Skin of body (tissue), 2 donors: ENCODE measurements around the gene CYB561D2. TPM values are rescaled to one million over a fixed set of nuclear protein-coding genes. Genes with fewer than 3 reads are reported as not detected.
"Not testable (repeated sequence)": the region's sequence is repeated elsewhere in the genome, so short reads cannot be mapped to it uniquely, and the experiment has no call there.

Experiments
- DNase-seq: peaks from one replicate; lab custom pipeline; 2025; lab: John Stamatoyannopoulos, UW
- total RNA-seq: library from RNA; depleted of rRNA; stranded (reverse); fragments of >200 nt; gene quantifications from one replicate; pipeline ENCODE4 v1.2.3, GENCODE V29; 2014

CYB561D2 gene
- total RNA-seq, result 12.2 TPM

GRCh38 chr3:50350527-50351322, at the start of gene CYB561D2, which contains the start of gene NPRL2:
CYB561D2 (plus strand) TSS chr3:50350862; CDS start chr3:50351434, 572 bp downstream.
NPRL2 (minus strand) TSS chr3:50350775; CDS start chr3:50350652, 123 bp downstream.
- DNase-seq, result peak; percentile 91

GRCh38 chr3:50302095-50303012, 48.3 kb upstream of the CYB561D2 start:
- DNase-seq, result no peak

GRCh38 chr3:50303013-50303815, 47.4 kb upstream of the CYB561D2 start, which contains the start of gene HYAL1:
HYAL1 (minus strand) TSS chr3:50303574; CDS start chr3:50302956, 618 bp downstream.
- no peak for DNase-seq

- DNase-seq, result no peak
Observed at GRCh38 chr3:50304601-50305000, 46.1 kb upstream of the CYB561D2 start.

GRCh38 chr3:50312041-50312440, 38.6 kb upstream of the CYB561D2 start:
- not testable (repeated sequence) for DNase-seq

GRCh38 chr3:50314342-50314741, 36.3 kb upstream of the CYB561D2 start:
- DNase-seq, result no peak

- no peak for DNase-seq
Observed at GRCh38 chr3:50314816-50315215, 35.8 kb upstream of the CYB561D2 start.

GRCh38 chr3:50316657-50317242, 33.9 kb upstream of the CYB561D2 start:
- no peak for DNase-seq

GRCh38 chr3:50317300-50317699, 33.4 kb upstream of the CYB561D2 start:
- DNase-seq, result no peak

- no peak for DNase-seq
Observed at GRCh38 chr3:50318163-50318562, 32.5 kb upstream of the CYB561D2 start.

- DNase-seq, result no peak
Observed at GRCh38 chr3:50318615-50319014, 32.0 kb upstream of the CYB561D2 start.

- DNase-seq, result no peak
Observed at GRCh38 chr3:50319181-50319893, 31.3 kb upstream of the CYB561D2 start.

- DNase-seq, result no peak
Observed at GRCh38 chr3:50319894-50320625, 30.6 kb upstream of the CYB561D2 start.

GRCh38 chr3:50320853-50321335, 29.8 kb upstream of the CYB561D2 start:
- DNase-seq, result peak; percentile 58

- peak; percentile 89 for DNase-seq
Observed at GRCh38 chr3:50321336-50322114, 29.1 kb upstream of the CYB561D2 start.

GRCh38 chr3:50322115-50322385, 28.6 kb upstream of the CYB561D2 start:
- DNase-seq, result no peak

- DNase-seq, result peak; percentile 49
Observed at GRCh38 chr3:50322386-50323091, 28.1 kb upstream of the CYB561D2 start, which contains the start of gene HYAL2. HYAL2 (minus strand) TSS chr3:50322745; CDS start chr3:50320489, 2,256 bp downstream.

GRCh38 chr3:50323092-50323600, 27.5 kb upstream of the CYB561D2 start:
- peak; percentile 49 for DNase-seq
